ENCODE results near the gene ZBTB2. TPM values are rescaled to one million over a fixed set of nuclear protein-coding genes. Genes with fewer than 3 reads are reported as not detected.

The ZBTB2 gene
- polyA plus RNA-seq, 1 of the 3 experiments (the other 2 are of a cell fraction): 6.7 TPM

DNA sequence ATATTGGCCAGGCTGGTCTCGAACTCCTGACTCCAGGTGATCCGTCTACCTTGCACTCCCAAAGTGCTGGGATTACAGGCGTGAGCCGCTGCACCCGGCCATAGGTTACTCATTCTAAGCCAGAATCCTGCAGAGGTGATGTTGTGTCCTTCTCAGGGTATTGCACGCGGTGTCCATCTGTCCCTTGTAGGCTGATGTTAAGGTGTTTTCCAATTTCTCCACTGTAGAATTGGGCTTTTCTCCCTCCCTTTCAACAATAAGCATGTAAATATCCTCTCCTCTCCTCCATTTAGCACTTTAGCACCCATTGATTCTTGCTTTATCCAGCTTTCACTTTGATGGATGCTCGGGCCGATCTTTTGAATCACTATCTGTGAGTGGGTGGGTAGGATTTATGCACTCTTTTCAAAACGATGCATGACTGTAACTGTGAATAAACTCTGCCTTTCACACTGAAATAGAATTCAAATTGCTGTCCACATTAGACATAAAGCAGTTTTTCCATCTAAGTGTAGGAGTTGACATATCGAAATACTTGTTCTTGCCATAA, 52.6 kb downstream of the ZBTB2 start:
- no peak overlapping the region for H3K4me2 ChIP-seq
- peaks cover 64% of the 10 kb centered on the region; the same call in 1 of the 2 replicates for H3K79me2 ChIP-seq (ENCODE audit: insufficient read depth)
- CTCF ChIA-PET: interaction anchor here (0.9 to 16.6 kb wide), 3 partner anchors 27 to 446 kb away, joined by 3 to 421 read pairs (median 6); no protein-coding TSS in a partner anchor
- no peak for TF ChIP-seq CHD2 (IDR thresholded peaks at IDR 0.05; ENCODE audit: low read length, partially characterized antibody)
- no peak for TF ChIP-seq FOSL2 (IDR thresholded peaks at IDR 0.05; ENCODE audit: borderline replicate concordance, low read depth)
- TF ChIP-seq RAD21 (IDR thresholded peaks at IDR 0.05; ENCODE audit: low read length): no peak
- TF ChIP-seq YY1 (IDR thresholded peaks at IDR 0.05; ENCODE audit: low read depth): no peak
- no peak for TF ChIP-seq JUND (IDR thresholded peaks at IDR 0.05)
- no peak for TF ChIP-seq GATA2 (CRISPR knock-in tag; IDR thresholded peaks at IDR 0.05)
- TF ChIP-seq POLR2AphosphoS5 (IDR thresholded peaks at IDR 0.05; ENCODE audit: low read depth, low read length): no peak
- TF ChIP-seq TEAD4 (IDR thresholded peaks at IDR 0.05; ENCODE audit: borderline replicate concordance, insufficient read depth): no peak
- TF ChIP-seq RCOR1 (IDR thresholded peaks at IDR 0.05; ENCODE audit: low read length): no peak
- TF ChIP-seq RXRA (IDR thresholded peaks at IDR 0.05; ENCODE audit: borderline replicate concordance, low read depth): no peak
- TF ChIP-seq, protein P1, sequence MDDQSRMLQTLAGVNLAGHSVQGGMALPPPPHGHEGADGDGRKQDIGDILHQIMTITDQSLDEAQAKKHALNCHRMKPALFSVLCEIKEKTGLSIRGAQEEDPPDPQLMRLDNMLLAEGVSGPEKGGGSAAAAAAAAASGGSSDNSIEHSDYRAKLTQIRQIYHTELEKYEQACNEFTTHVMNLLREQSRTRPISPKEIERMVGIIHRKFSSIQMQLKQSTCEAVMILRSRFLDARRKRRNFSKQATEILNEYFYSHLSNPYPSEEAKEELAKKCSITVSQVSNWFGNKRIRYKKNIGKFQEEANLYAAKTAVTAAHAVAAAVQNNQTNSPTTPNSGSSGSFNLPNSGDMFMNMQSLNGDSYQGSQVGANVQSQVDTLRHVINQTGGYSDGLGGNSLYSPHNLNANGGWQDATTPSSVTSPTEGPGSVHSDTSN (IDR thresholded peaks at IDR 0.05): no peak
- TF ChIP-seq, protein P2, sequence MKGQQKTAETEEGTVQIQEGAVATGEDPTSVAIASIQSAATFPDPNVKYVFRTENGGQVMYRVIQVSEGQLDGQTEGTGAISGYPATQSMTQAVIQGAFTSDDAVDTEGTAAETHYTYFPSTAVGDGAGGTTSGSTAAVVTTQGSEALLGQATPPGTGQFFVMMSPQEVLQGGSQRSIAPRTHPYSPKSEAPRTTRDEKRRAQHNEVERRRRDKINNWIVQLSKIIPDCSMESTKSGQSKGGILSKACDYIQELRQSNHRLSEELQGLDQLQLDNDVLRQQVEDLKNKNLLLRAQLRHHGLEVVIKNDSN (IDR thresholded peaks at IDR 0.05; ENCODE audit: borderline replicate concordance, low read depth): no peak
- WGBS (ENCODE audit: low lambda C conversion rate): 91% methylated on average over 11 of the region's 11 CpGs
- H3K9ac ChIP-seq: no peak overlapping the region
- peaks cover 4 to 9% of the 10 kb centered on the region in 2 experiments for H3K36me3 ChIP-seq (replicated peaks in 1 of 2; ENCODE audit: control insufficient read depth in 1 of 2, insufficient read depth in 2 of 2, low read length in 1 of 2)
- DNase-seq: no peak
- no peak overlapping the region for H3K27ac ChIP-seq (ENCODE audit: low read depth in 2 of 2, low read length in 1 of 2)
- H3K9me2 ChIP-seq: no peaks in the 10 kb centered on the region
- no peaks in the 10 kb centered on the region for H3K27me3 ChIP-seq (ENCODE audit: insufficient read depth)
- no peak overlapping the region for H3K4me3 ChIP-seq (ENCODE audit: low read depth in 2 of 2, low read length in 1 of 2)
- H3F3A ChIP-seq (replicated peaks; ENCODE audit: insufficient read depth): peaks cover 1% of the 10 kb centered on the region
- POLR2A ChIA-PET: no interaction called here
- 0 out of 2 replicates have a peak, but pooled peaks cover 3% of the 10 kb centered on the region for H4K20me1 ChIP-seq (ENCODE audit: insufficient read depth)
- H3K9me3 ChIP-seq: no peaks in the 10 kb centered on the region
- H2AFZ ChIP-seq (ENCODE audit: low read depth): no peak overlapping the region
- no peaks in the 10 kb centered on the region for H3K4me1 ChIP-seq (ENCODE audit: control insufficient read depth in 1 of 2, insufficient read depth in 2 of 2, low read depth in 1 of 2, low read length in 1 of 2)

DNA sequence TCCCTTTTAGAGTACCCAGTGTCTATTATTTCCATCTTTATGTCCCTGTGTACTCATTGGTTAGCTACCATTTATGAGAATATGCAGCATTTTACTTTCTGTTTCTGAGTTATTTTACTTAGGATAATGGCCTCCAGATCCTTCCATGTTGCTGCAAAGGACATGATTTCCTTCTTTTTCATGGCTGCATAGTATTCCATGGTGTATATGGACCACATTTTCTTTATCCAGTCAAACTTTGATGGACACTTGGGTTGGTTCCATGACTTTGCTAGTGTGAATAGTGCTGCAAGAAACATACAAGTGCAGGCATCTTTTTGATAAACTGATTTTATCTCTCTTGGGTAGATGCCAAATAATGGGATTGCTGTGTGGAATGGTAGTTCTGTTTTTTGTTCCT, 55.4 kb downstream of the ZBTB2 start:
- Histone ChIP-seq H2AFZ (ENCODE audit: low read depth) (no peak overlapping the region), H3K27ac (ENCODE audit: low read depth in 2 of 2, low read length in 1 of 2) (no peak overlapping the region), H4K20me1 (ENCODE audit: insufficient read depth) (no peaks in the 10 kb centered on the region), H3K9me2 (no peaks in the 10 kb centered on the region), H3K4me1 (ENCODE audit: control insufficient read depth in 1 of 2, insufficient read depth in 2 of 2, low read depth in 1 of 2, low read length in 1 of 2) (no peaks in the 10 kb centered on the region; a peak in 1 of 4 replicates), H3K27me3 (ENCODE audit: insufficient read depth) (no peaks in the 10 kb centered on the region), H3K9ac (no peak overlapping the region), H3F3A (replicated peaks; ENCODE audit: insufficient read depth) (no peaks in the 10 kb centered on the region), H3K4me3 (ENCODE audit: low read depth in 2 of 2, low read length in 1 of 2) (no peak overlapping the region), H3K79me2 (ENCODE audit: insufficient read depth) (peaks cover 59% of the 10 kb centered on the region; the same call in 1 of the 2 replicates), H3K4me2 (no peak overlapping the region), H3K36me3 (replicated peaks in 1 of 2; ENCODE audit: control insufficient read depth in 1 of 2, insufficient read depth in 2 of 2, low read length in 1 of 2) (peaks cover 4 to 9% of the 10 kb centered on the region in 2 experiments), H3K9me3 (no peaks in the 10 kb centered on the region)
- no peak for DNase-seq
- ChIA-PET POLR2A (no interaction called here), CTCF (interaction anchor here (0.9 to 16.6 kb wide), 10 partner anchors 11 to 518 kb away, joined by 3 to 421 read pairs (median 8); no protein-coding TSS in a partner anchor)
- TF ChIP-seq MXI1 (IDR thresholded peaks at IDR 0.05; ENCODE audit: low read depth, low read length): no peak
- no peak for TF ChIP-seq FOXJ3 (CRISPR knock-in tag; IDR thresholded peaks at IDR 0.05)
- TF ChIP-seq SIN3A (IDR thresholded peaks at IDR 0.05; ENCODE audit: borderline replicate concordance, low read depth, low read length): no peak
- TF ChIP-seq, protein P3, sequence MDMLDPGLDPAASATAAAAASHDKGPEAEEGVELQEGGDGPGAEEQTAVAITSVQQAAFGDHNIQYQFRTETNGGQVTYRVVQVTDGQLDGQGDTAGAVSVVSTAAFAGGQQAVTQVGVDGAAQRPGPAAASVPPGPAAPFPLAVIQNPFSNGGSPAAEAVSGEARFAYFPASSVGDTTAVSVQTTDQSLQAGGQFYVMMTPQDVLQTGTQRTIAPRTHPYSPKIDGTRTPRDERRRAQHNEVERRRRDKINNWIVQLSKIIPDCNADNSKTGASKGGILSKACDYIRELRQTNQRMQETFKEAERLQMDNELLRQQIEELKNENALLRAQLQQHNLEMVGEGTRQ (IDR thresholded peaks at IDR 0.05; ENCODE audit: borderline replicate concordance, low read depth, low read length): no peak
- no peak for TF ChIP-seq JUND (IDR thresholded peaks at IDR 0.05)
- no peak for TF ChIP-seq SMC3 (IDR thresholded peaks at IDR 0.05; ENCODE audit: low read depth, low read length)
- TF ChIP-seq POLR2AphosphoS5 (IDR thresholded peaks at IDR 0.05; ENCODE audit: low read depth, low read length): no peak
- TF ChIP-seq RCOR1 (IDR thresholded peaks at IDR 0.05; ENCODE audit: low read length): no peak
- TF ChIP-seq TEAD4 (IDR thresholded peaks at IDR 0.05; ENCODE audit: borderline replicate concordance, insufficient read depth): no peak
- no peak for TF ChIP-seq CHD2 (IDR thresholded peaks at IDR 0.05; ENCODE audit: low read length, partially characterized antibody)
- no peak for TF ChIP-seq YY1 (IDR thresholded peaks at IDR 0.05; ENCODE audit: low read depth)
- no peak for TF ChIP-seq RAD21 (IDR thresholded peaks at IDR 0.05; ENCODE audit: low read length)
- TF ChIP-seq NRF1 (IDR thresholded peaks at IDR 0.05; ENCODE audit: low read depth, low read length): no peak
- no peak for TF ChIP-seq ELF1 (IDR thresholded peaks at IDR 0.05)
- TF ChIP-seq, protein P2 (IDR thresholded peaks at IDR 0.05; ENCODE audit: borderline replicate concordance, low read depth): no peak
- no peak for TF ChIP-seq RFX5 (IDR thresholded peaks at IDR 0.05; ENCODE audit: low read length)
- no peak for TF ChIP-seq EZH2phosphoT487 (IDR thresholded peaks at IDR 0.05; ENCODE audit: borderline replicate concordance, low read depth)

All from SK-N-SH (cell line).